Caco-2 (cell line): ENCODE measurements around the gene ORMDL1. TPM values are rescaled to one million over a fixed set of nuclear protein-coding genes. Genes with fewer than 3 reads are reported as not detected.
"Not testable (repeated sequence)": the region's sequence is repeated elsewhere in the genome, so short reads cannot be mapped to it uniquely, and the experiment has no call there.

ENCODE experiments used
- BruUV-seq: library from RNA; stranded (reverse); fragments of 400-500 nt; replicated peaks from 2 replicates; lab custom pipeline; 2021; lab: Mats Ljungman, UMichigan
- CTCF ChIA-PET: fragments of 300-600 bp; sonication (Branson Sonifier 250); formaldehyde crosslinking; loops from one replicate; lab custom pipeline; 2022; ENCODE audit warnings: antibody characterized with exemption; lab: Charles Lee
- POLR2A ChIA-PET: fragments of 300-600 bp; sonication (Branson Sonifier 250); formaldehyde crosslinking; loops from one replicate; lab custom pipeline; 2022; ENCODE audit warnings: antibody characterized with exemption; lab: Charles Lee
- DNase-seq, 2 experiments: peaks; one replicate each; pipeline versions ENCODE4 v3.0.0 to v3.0.0-alpha.2; 2020 to 2022
- H3K27me3 ChIP-seq: replicated peaks from 2 replicates; pipeline ENCODE4 v1.6.0; 2011; ENCODE audit warnings: low read length; ENCODE audit not compliant: control insufficient read depth, insufficient read depth
- H3K36me3 ChIP-seq: 2 replicates; pipeline ENCODE4 v1.5.1; 2011; ENCODE audit warnings: low read length; ENCODE audit not compliant: control insufficient read depth, insufficient read depth
- H3K4me1 ChIP-seq: fragments of 250-450 bp; sonication (Bioruptor Pico); 2 replicates; pipeline ENCODE4 v1.5.1; 2020; ENCODE audit warnings: mild to moderate bottlenecking
- H3K4me3 ChIP-seq: 2 replicates; pipeline ENCODE4 v1.5.1; 2011; ENCODE audit warnings: low read depth, mild to moderate bottlenecking, control low read depth, low read length
- H3K9me3 ChIP-seq: fragments of 250-450 bp; sonication (Bioruptor Pico); 2 replicates; pipeline ENCODE4 v1.5.1; 2020; ENCODE audit warnings: mild to moderate bottlenecking, moderate library complexity
- H3K27ac Mint-ChIP-seq: one replicate; pipeline ENCODE4 v1.8.0; 2022; ENCODE audit warnings: mixed read lengths; ENCODE audit not compliant: unreplicated experiment
- H3K27me3 Mint-ChIP-seq: one replicate; pipeline ENCODE4 v1.8.0; 2022; ENCODE audit warnings: mixed read lengths; ENCODE audit not compliant: insufficient read depth, unreplicated experiment
- H3K36me3 Mint-ChIP-seq: one replicate; pipeline ENCODE4 v1.8.0; 2022; ENCODE audit warnings: mild to moderate bottlenecking, mixed read lengths; ENCODE audit not compliant: insufficient read depth, unreplicated experiment
- H3K4me1 Mint-ChIP-seq: one replicate; pipeline ENCODE4 v1.8.0; 2022; ENCODE audit warnings: low read depth, mixed read lengths; ENCODE audit not compliant: unreplicated experiment
- H3K4me3 Mint-ChIP-seq: one replicate; pipeline ENCODE4 v1.8.0; 2022; ENCODE audit warnings: mild to moderate bottlenecking, moderate library complexity, mixed read lengths; ENCODE audit not compliant: unreplicated experiment
- H3K9me3 Mint-ChIP-seq: one replicate; pipeline ENCODE4 v1.8.0; 2022; ENCODE audit warnings: mixed read lengths; ENCODE audit not compliant: unreplicated experiment
- CTCF ChIP-seq, 2 experiments: fragments of 200-600 bp in 1 of 2; IDR thresholded peaks; 1 replicate in 1 of 2; 2 replicates in 1 of 2; pipeline versions ENCODE4 v1.5.1 to v1.8.0; 2011 to 2022; ENCODE audit warnings: antibody characterized with exemption in 1 of 2, control low read depth in 1 of 2, inconsistent platforms in 1 of 2, low read depth in 1 of 2, low read length in 1 of 2, mild to moderate bottlenecking in 1 of 2, moderate library complexity in 1 of 2; ENCODE audit not compliant: insufficient read depth in 1 of 2, severe bottlenecking in 1 of 2, unreplicated experiment in 1 of 2
- intact Hi-C: fragments of 100-400 bp; cut with micrococcal nuclease; formaldehyde crosslinking; loops from one replicate; pipeline ENCODE4 v1.10.0; 2022; ENCODE audit not compliant: unreplicated experiment
- total RNA-seq: library from RNA; stranded (reverse); gene quantifications from 2 replicates; pipeline ENCODE4 v1.2.3, GENCODE V29; 2022

ORMDL1 gene
- total RNA-seq, 1 experiment from 2014 or later: 52.1 TPM

- Histone ChIP-seq H3K4me3 (peak within 1 kb of the TSS; percentile 48), H3K36me3 (no peaks in the 10 kb centered on the region), H3K27me3 (no peaks in the 10 kb centered on the region), H3K9me3 (no peaks in the 10 kb centered on the region), H3K4me1 (peaks cover 8% of the 10 kb centered on the region; the same call in 1 of the 2 replicates)
- TSS peak; percentile 81 for BruUV-seq
- DNase-seq: peak; percentile 95 to 97
- no peaks in the 10 kb centered on the region for H3K4me1 Mint-ChIP-seq
- H3K27me3 Mint-ChIP-seq: no peaks in the 10 kb centered on the region
- TF ChIP-seq CTCF (IDR thresholded peaks at IDR 0.05; ENCODE audit: insufficient read depth in 1 of 2, low read depth in 1 of 2, low read length in 1 of 2, severe bottlenecking in 1 of 2, unreplicated experiment in 1 of 2): peak; percentile 47 to 74
- intact Hi-C loops: loop anchor here (1.0 to 10.0 kb wide), 6 partner anchors 11 to 318 kb away; partner anchors contain the start of genes ANKAR, ASNSD1, ORMDL1 and PMS1
- H3K36me3 Mint-ChIP-seq: peaks cover 18% of the 10 kb centered on the region
- H3K27ac Mint-ChIP-seq: peak within 1 kb of the TSS; percentile 87
- ChIA-PET CTCF (interaction anchor here (0.5 to 1.5 kb wide), 17 partner anchors 9 to 1072 kb away, joined by 3 to 14 read pairs (median 4); partner anchors contain the start of genes ANKAR, ASNSD1, ORMDL1 and PMS1), POLR2A (interaction anchor here (0.6 to 1.2 kb wide), 5 partner anchors 17 to 182 kb away, joined by 3 to 16 read pairs (median 5); partner anchors contain the start of genes ORMDL1, PMS1 and SLC40A1)
- no peaks in the 10 kb centered on the region for H3K9me3 Mint-ChIP-seq
- peak within 1 kb of the TSS; percentile 98 for H3K4me3 Mint-ChIP-seq
Measured at GRCh38 chr2:189762551-189763298, 21.4 kb downstream of the ORMDL1 start, which contains the start of gene OSGEPL1. Gene OSGEPL1, minus strand, starts transcription at chr2:189762792. Its CDS starts 1,152 bp downstream, at chr2:189761640.

GRCh38 chr2:189762229-189762550, 21.9 kb downstream of the ORMDL1 start:
- BruUV-seq: TSS peak; percentile 75
- CTCF ChIA-PET: interaction anchor here (0.7 to 1.5 kb wide), 13 partner anchors 9 to 418 kb away, joined by 3 to 14 read pairs (median 4); partner anchors contain the start of genes ANKAR, ASNSD1, ORMDL1 and PMS1
- H3K4me1 Mint-ChIP-seq: no peaks in the 10 kb centered on the region

GRCh38 chr2:189760154-189760553, 24.0 kb downstream of the ORMDL1 start:
- H3K27me3 ChIP-seq, H3K9me3 ChIP-seq, BruUV-seq, H3K27ac Mint-ChIP-seq, H3K4me3 Mint-ChIP-seq, H3K9me3 Mint-ChIP-seq, H3K4me1 ChIP-seq, CTCF ChIA-PET, POLR2A ChIA-PET, H3K36me3 ChIP-seq, DNase-seq, H3K27me3 Mint-ChIP-seq, H3K4me1 Mint-ChIP-seq, H3K36me3 Mint-ChIP-seq, H3K4me3 ChIP-seq: not testable (repeated sequence)
- intact Hi-C loops: loop anchor here (10.0 kb wide), 2 partner anchors 175 to 315 kb away; partner anchors contain the start of genes SLC40A1 and WDR75

More at GRCh38 chr2:189762229-189762550, 21.9 kb downstream of the ORMDL1 start:
- DNase-seq: no peak
- POLR2A ChIA-PET: interaction anchor here (1.2 kb wide), 1 partner anchor 22 kb away, joined by 16 read pairs; the partner anchor contains the start of genes ORMDL1 and PMS1
- H3K36me3 Mint-ChIP-seq: peaks cover 17% of the 10 kb centered on the region
- no peaks in the 10 kb centered on the region for H3K9me3 Mint-ChIP-seq
- no peaks in the 10 kb centered on the region for H3K9me3 ChIP-seq
- no peaks in the 10 kb centered on the region for H3K27me3 ChIP-seq
- peak overlapping the region; percentile 48 for H3K4me3 ChIP-seq
- TF ChIP-seq CTCF (IDR thresholded peaks at IDR 0.05; ENCODE audit: insufficient read depth in 1 of 2, low read depth in 1 of 2, low read length in 1 of 2, severe bottlenecking in 1 of 2, unreplicated experiment in 1 of 2): no peak
- intact Hi-C loops: loop anchor here (1.0 to 10.0 kb wide), 6 partner anchors 11 to 317 kb away; partner anchors contain the start of genes ANKAR, ASNSD1, ORMDL1 and PMS1
- no peaks in the 10 kb centered on the region for H3K27me3 Mint-ChIP-seq
- H3K4me1 ChIP-seq: peaks cover 8% of the 10 kb centered on the region; the same call in 1 of the 2 replicates
- H3K4me3 Mint-ChIP-seq: peak overlapping the region; percentile 98
- peak overlapping the region; percentile 87 for H3K27ac Mint-ChIP-seq
- H3K36me3 ChIP-seq: no peaks in the 10 kb centered on the region
